Endothelial cell of coronary artery (primary cell): ENCODE results near the gene CYP3A4. TPM values are rescaled to one million over a fixed set of nuclear protein-coding genes. Genes with fewer than 3 reads are reported as not detected.

Source experiments
- total RNA-seq: library from RNA; depleted of rRNA; stranded (reverse); fragments of >200 nt; gene quantifications from 2 replicates; pipeline ENCODE4 v1.2.3, GENCODE V29; 2014

The CYP3A4 gene
- total RNA-seq, result not detected in 2 replicates

GRCh38 chr7:99784007-99784406, at the start of gene CYP3A4:
Gene CYP3A4, minus strand, starts transcription at chr7:99784184. Its CDS starts 103 bp downstream, at chr7:99784081.

DNA sequence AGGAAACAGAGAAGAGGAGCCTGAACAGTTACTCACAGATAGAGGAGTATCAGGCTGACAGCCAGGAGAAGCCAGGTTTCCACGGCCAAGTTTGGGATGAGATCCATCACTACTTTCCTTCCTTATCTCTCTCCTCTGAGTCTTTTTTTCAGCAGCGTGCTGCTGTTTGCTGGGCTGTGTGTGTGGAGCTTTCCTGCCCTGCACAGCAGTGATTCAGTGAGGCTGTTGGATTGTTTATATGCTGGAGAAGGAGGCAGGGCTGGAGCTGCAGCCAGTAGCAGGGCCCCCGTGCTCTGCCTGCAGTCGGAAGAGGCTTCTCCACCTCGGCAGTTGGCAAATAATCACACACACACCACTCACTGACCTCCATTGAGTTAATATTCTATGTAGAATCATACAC, 49.0 kb downstream of the CYP3A4 start, which contains the start of gene CYP3A7:
CYP3A7 (minus strand) TSS at position 210 of the 400 bp plus-strand sequence; CDS start at position 107, 103 bp downstream.

Other genes starting within 250 kb of the CYP3A4 start
- gene FAM200A, start 232.1 kb downstream of the CYP3A4 start, total RNA-seq, result 4.9 and 5.9 TPM in 2 replicates
- 9.3 and 26.9 TPM in 2 replicates for gene ZNF655, start 225.5 kb downstream of the CYP3A4 start, total RNA-seq
- 0.19 TPM in 1 of 2 replicates, not detected in the other for gene TMEM225B, start 185.9 kb downstream of the CYP3A4 start, total RNA-seq
- gene ZSCAN25, start 167.2 kb downstream of the CYP3A4 start, total RNA-seq, result 10.2 and 15.1 TPM in 2 replicates
- not detected in 2 replicates for gene CYP3A5, start 104.2 kb downstream of the CYP3A4 start, total RNA-seq
- gene CYP3A7, start 49.0 kb downstream of the CYP3A4 start, total RNA-seq, result not detected in 2 replicates
- gene CYP3A43, start 43.8 kb upstream of the CYP3A4 start, total RNA-seq, result not detected in 2 replicates
- gene OR2AE1, start 92.8 kb upstream of the CYP3A4 start, total RNA-seq, result 0.09 and 0.18 TPM in 2 replicates
- 13.6 and 22.7 TPM in 2 replicates for gene TRIM4, start 135.3 kb upstream of the CYP3A4 start, total RNA-seq
- gene GJC3, start 145.4 kb upstream of the CYP3A4 start, total RNA-seq, result 0.09 and 0.18 TPM in 2 replicates
- not detected in 2 replicates for gene AZGP1, start 191.8 kb upstream of the CYP3A4 start, total RNA-seq
- gene ZKSCAN1, start 231.4 kb upstream of the CYP3A4 start, total RNA-seq, result 30.4 and 38.8 TPM in 2 replicates